K562 (cell line): Measurements from ENCODE around the gene MAD2L1BP. TPM values are rescaled to one million over a fixed set of nuclear protein-coding genes. Genes with fewer than 3 reads are reported as not detected.

ENCODE experiments used
- RBFOX2 ChIP-seq: fragments of 200-400 bp; formaldehyde crosslinking; IDR thresholded peaks from 2 replicates; pipeline ENCODE4 v1.6.1; 2017; ENCODE audit warnings: low read depth, mild to moderate bottlenecking, low read length, moderate library complexity
- SRF ChIP-seq, 2 experiments: fragments of 250-450, 450-650 bp in 1 of 2; sonication (Bioruptor Pico) in 1 of 2; sonication (generic) in 1 of 2; formaldehyde crosslinking; IDR thresholded peaks; 2 replicates each; pipeline versions ENCODE4 v1.5.0 to v1.5.1; 2020 to 2022; ENCODE audit warnings: mild to moderate bottlenecking in 1 of 2, missing genetic modification reagents in 1 of 2
- ZNF217 ChIP-seq: sonication (generic); formaldehyde crosslinking; IDR thresholded peaks from 2 replicates; pipeline ENCODE4 v1.8.0; 2022; ENCODE audit warnings: mild to moderate bottlenecking, missing genetic modification reagents
- polyA plus RNA-seq, 8 experiments: library from polyadenylated mRNA; depleted of rRNA in 4 of 8; stranded (reverse) in 5 of 8; unstranded in 3 of 8; fragments of >200 nt; fragmentation: Nextera tagmentation in 2 of 8; fragmentation: Illumina TruSeq in 1 of 8; extraction: Ambion mirVana in 2 of 8; extraction: Trizol in 1 of 8; gene quantifications; 2 replicates each; pipeline versions ENCODE4 v1.2.1 to v1.2.3, GENCODE V29; 2011 to 2014; ENCODE audit warnings: inconsistent platforms in 1 of 8, missing spikeins in 1 of 8
- total RNA-seq, 7 experiments: library from RNA; depleted of rRNA in 6 of 7; stranded (reverse); fragments of >200 nt in 6 of 7; fragmentation: Illumina TruSeq in 2 of 7; extraction: Trizol in 2 of 7; gene quantifications; 2 replicates each; pipeline versions ENCODE4 v1.2.1 to v1.2.3, GENCODE V29; 2011 to 2021; ENCODE audit warnings: low replicate concordance in 1 of 7
- TF ChIP-seq, protein P1 (sequence below), 2 experiments: fragments of 450-650 bp in 1 of 2; sonication (generic) in 1 of 2; formaldehyde crosslinking in 1 of 2; IDR thresholded peaks; 2 replicates each; pipeline versions ENCODE4 v1.7.1 to v1.9.0; 2016 to 2022; ENCODE audit warnings: inconsistent platforms in 1 of 2, mild to moderate bottlenecking in 1 of 2, missing genetic modification reagents in 1 of 2

MAD2L1BP gene
- total and polyA plus RNA-seq, 9 of the 15 experiments (the other 6 are each of a cell fraction or from before 2014, with no cell fraction given): 69.7 to 321 (median 111) TPM

DNA sequence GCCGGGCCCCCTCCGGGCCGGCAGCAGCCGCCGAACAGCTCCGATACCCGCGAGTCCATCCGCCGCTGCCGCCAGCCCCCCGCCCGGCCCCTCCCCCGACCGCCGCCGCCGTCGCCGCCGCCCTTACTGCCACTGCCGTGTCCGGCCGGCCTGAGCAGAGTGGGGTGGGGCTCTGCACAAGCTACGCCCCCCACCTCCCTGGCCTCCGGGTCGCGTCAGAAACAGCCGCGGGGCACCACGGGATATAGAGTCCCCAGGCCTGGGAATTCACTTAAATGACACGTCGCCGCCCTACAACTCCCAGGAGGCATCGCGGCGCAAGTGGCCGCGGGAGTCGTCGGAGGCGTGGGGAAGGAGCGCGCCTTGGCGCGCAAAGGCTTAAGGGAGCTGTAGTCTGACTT is 6.5 kb upstream of the MAD2L1BP start, which contains the start of gene GTPBP2 (continued):
- TF ChIP-seq, protein P1, sequence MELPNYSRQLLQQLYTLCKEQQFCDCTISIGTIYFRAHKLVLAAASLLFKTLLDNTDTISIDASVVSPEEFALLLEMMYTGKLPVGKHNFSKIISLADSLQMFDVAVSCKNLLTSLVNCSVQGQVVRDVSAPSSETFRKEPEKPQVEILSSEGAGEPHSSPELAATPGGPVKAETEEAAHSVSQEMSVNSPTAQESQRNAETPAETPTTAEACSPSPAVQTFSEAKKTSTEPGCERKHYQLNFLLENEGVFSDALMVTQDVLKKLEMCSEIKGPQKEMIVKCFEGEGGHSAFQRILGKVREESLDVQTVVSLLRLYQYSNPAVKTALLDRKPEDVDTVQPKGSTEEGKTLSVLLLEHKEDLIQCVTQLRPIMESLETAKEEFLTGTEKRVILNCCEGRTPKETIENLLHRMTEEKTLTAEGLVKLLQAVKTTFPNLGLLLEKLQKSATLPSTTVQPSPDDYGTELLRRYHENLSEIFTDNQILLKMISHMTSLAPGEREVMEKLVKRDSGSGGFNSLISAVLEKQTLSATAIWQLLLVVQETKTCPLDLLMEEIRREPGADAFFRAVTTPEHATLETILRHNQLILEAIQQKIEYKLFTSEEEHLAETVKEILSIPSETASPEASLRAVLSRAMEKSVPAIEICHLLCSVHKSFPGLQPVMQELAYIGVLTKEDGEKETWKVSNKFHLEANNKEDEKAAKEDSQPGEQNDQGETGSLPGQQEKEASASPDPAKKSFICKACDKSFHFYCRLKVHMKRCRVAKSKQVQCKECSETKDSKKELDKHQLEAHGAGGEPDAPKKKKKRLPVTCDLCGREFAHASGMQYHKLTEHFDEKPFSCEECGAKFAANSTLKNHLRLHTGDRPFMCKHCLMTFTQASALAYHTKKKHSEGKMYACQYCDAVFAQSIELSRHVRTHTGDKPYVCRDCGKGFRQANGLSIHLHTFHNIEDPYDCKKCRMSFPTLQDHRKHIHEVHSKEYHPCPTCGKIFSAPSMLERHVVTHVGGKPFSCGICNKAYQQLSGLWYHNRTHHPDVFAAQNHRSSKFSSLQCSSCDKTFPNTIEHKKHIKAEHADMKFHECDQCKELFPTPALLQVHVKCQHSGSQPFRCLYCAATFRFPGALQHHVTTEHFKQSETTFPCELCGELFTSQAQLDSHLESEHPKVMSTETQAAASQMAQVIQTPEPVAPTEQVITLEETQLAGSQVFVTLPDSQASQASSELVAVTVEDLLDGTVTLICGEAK (IDR thresholded peaks at IDR 0.05): peak; percentile 12; the same call in 1 of the 2 replicates
- TF ChIP-seq, protein P1 (CRISPR knock-in tag; IDR thresholded peaks at IDR 0.05): no peak
- peak in 1 of 2 experiments; percentile 66; a peak in 2 of 4 replicates for TF ChIP-seq SRF (CRISPR knock-in tag; IDR thresholded peaks at IDR 0.05)
- TF ChIP-seq RBFOX2: peak; percentile 91
- TF ChIP-seq ZNF217 (CRISPR knock-in tag): no peak
